Loucy (cell line): ENCODE data around the gene P2RX3.

Experiments
- H2AFZ ChIP-seq: fragments of 200-600 bp; sonication (generic); 2 replicates; pipeline ENCODE4 v1.6.0; 2016; ENCODE audit warnings: antibody characterized with exemption, mild to moderate bottlenecking, low read length, moderate library complexity
- H3F3A ChIP-seq: fragments of 200-600 bp; 2 replicates; pipeline ENCODE4 v1.6.0; 2016; ENCODE audit warnings: antibody characterized with exemption, low read depth, mild to moderate bottlenecking
- H3K27me3 ChIP-seq: fragments of 200-600 bp; sonication (generic); 2 replicates; pipeline ENCODE4 v1.6.1; 2014; ENCODE audit warnings: low read length, mild to moderate bottlenecking; ENCODE audit not compliant: insufficient read depth, poor library complexity, severe bottlenecking
- H3K36me3 ChIP-seq: fragments of 200-600 bp; sonication (generic); 2 replicates; pipeline ENCODE4 v1.6.1; 2016; ENCODE audit warnings: low read length; ENCODE audit not compliant: insufficient read depth
- H3K4me1 ChIP-seq: fragments of 200-600 bp; sonication (generic); 2 replicates; pipeline ENCODE4 v1.5.1; 2014; ENCODE audit warnings: low read length, mild to moderate bottlenecking; ENCODE audit not compliant: insufficient read depth, poor library complexity, severe bottlenecking
- H3K4me2 ChIP-seq: fragments of 200-600 bp; sonication (generic); 2 replicates; pipeline ENCODE4 v1.6.0; 2014; ENCODE audit warnings: antibody characterized with exemption, low read length, low read depth, mild to moderate bottlenecking; ENCODE audit not compliant: poor library complexity, severe bottlenecking
- H3K4me3 ChIP-seq: fragments of 200-600 bp; sonication (generic); 2 replicates; pipeline ENCODE4 v1.5.1; 2014; ENCODE audit warnings: low read length, mild to moderate bottlenecking, mixed read lengths; ENCODE audit not compliant: poor library complexity, severe bottlenecking
- H3K79me2 ChIP-seq: fragments of 200-600 bp; sonication (generic); 2 replicates; pipeline ENCODE4 v1.6.1; 2014; ENCODE audit warnings: low read length; ENCODE audit not compliant: insufficient read depth
- H3K9ac ChIP-seq: fragments of 200-600 bp; sonication (generic); 2 replicates; pipeline ENCODE4 v1.6.0; 2014; ENCODE audit warnings: mild to moderate bottlenecking, low read depth, low read length, moderate library complexity; ENCODE audit not compliant: poor library complexity, severe bottlenecking
- H3K9me2 ChIP-seq: fragments of 200-600 bp; sonication (generic); replicated peaks from 2 replicates; pipeline ENCODE4 v1.6.1; 2016; ENCODE audit warnings: low read depth, low read length, mixed read lengths
- H3K9me3 ChIP-seq: fragments of 200-600 bp; sonication (generic); 2 replicates; pipeline ENCODE4 v1.6.1; 2014; ENCODE audit warnings: mild to moderate bottlenecking, antibody characterized with exemption, low read length, low read depth; ENCODE audit not compliant: insufficient read depth
- H4K20me1 ChIP-seq: fragments of 200-600 bp; sonication (generic); 2 replicates; pipeline ENCODE4 v1.6.0; 2014; ENCODE audit warnings: antibody characterized with exemption, low read length, mild to moderate bottlenecking; ENCODE audit not compliant: insufficient read depth, poor library complexity, severe bottlenecking
- CTCF ChIP-seq: fragments of 200-600 bp; sonication (generic); conservative IDR thresholded peaks from 2 replicates; pipeline ENCODE4 v1.5.1; 2014; ENCODE audit warnings: mild to moderate bottlenecking, antibody characterized with exemption, low read length
- EZH2phosphoT487 ChIP-seq: fragments of 200-600 bp; IDR thresholded peaks from 2 replicates; pipeline ENCODE4 v1.6.1; 2018; ENCODE audit warnings: antibody characterized with exemption, mild to moderate bottlenecking, moderate library complexity, borderline replicate concordance

Gene P2RX3

DNA sequence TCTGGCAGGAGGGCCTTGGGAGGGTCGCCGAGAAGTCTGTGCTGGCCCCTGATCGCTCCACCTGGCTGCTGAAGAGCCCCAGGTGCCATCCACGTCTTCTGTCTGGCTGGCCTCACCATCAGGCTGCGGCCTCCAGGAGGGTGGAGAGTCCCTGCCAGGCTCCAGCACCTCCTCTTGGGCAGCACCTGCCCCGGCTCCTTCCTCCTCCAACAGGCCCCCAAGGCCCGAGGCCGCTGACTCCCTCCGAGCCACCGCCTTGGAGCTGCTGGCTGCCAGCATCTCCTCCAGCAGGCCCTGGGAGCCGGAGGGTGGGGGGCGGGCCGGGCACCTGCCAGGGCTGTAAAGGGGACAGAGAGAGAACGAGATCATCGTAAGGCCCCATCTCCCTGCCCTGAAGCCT is 35.7 kb upstream of the P2RX3 start:
- Histone ChIP-seq H3F3A (no peaks in the 10 kb centered on the region), H3K36me3 (peaks cover 4% of the 10 kb centered on the region; the same call in 1 of the 2 replicates)
- no peak for TF ChIP-seq CTCF
- no peak for TF ChIP-seq EZH2phosphoT487

DNA sequence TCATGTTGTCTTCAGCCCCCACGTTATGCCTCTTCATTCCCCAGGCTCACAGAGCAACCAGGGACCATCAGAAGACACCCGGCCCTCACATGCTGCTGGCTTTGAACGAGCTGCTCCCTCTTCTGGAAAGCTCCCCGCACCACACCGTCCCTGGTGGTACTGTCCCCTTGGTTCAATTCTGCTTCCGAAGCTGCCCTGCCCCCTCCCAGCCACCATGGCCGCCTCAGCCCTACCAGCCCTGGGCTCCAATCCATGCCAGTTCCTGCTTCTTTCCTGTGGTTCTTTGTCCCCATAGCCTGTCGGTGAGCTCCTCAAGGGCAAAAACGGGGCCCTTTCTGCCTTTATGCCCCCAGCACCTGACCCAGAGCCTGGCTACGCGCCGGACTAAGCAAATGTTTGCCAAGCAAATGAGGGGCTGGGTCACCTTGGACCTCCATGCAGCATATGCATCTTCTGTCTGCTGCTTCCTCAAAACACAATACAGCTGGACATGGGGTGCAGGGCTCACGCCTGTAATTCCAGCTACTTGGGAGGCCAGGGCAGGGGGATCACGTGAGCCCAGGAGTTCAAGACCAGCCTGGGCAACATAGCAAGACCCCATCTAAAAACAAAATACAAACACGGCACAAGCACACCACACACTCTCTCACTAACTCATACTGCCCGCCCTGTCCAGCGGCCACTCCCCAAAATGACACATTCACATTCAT is 34.7 kb upstream of the P2RX3 start:
- Histone ChIP-seq H3F3A (no peaks in the 10 kb centered on the region), H3K9ac (no peak overlapping the region), H3K4me2 (no peak overlapping the region), H3K4me1 (no peaks in the 10 kb centered on the region), H3K9me3 (no peaks in the 10 kb centered on the region), H4K20me1 (no peaks in the 10 kb centered on the region), H2AFZ (no peak overlapping the region), H3K79me2 (no peaks in the 10 kb centered on the region), H3K27me3 (no peaks in the 10 kb centered on the region), H3K36me3 (peaks cover 4% of the 10 kb centered on the region; the same call in 1 of the 2 replicates), H3K9me2 (no peaks in the 10 kb centered on the region), H3K4me3 (no peak overlapping the region)
- TF ChIP-seq EZH2phosphoT487 (no peak), CTCF (no peak)

More for the DNA sequence above, 35.7 kb upstream of the P2RX3 start:
- H3K9me2 ChIP-seq, result no peaks in the 10 kb centered on the region
- no peaks in the 10 kb centered on the region for H4K20me1 ChIP-seq
- H3K4me2 ChIP-seq, result no peak overlapping the region
- H3K79me2 ChIP-seq, result no peaks in the 10 kb centered on the region
- H3K4me3 ChIP-seq, result no peak overlapping the region
- no peaks in the 10 kb centered on the region for H3K4me1 ChIP-seq
- H2AFZ ChIP-seq, result no peak overlapping the region
- no peak overlapping the region for H3K9ac ChIP-seq
- H3K9me3 ChIP-seq, result no peaks in the 10 kb centered on the region; the same call in 1 of the 2 replicates
- no peaks in the 10 kb centered on the region for H3K27me3 ChIP-seq

GRCh38 chr11:57303990-57304579 is 34.1 kb upstream of the P2RX3 start:
- no peak overlapping the region for H2AFZ ChIP-seq
- H3K9me3 ChIP-seq, result no peaks in the 10 kb centered on the region
- H3K36me3 ChIP-seq, result peaks cover 1% of the 10 kb centered on the region; the same call in 1 of the 2 replicates
- no peaks in the 10 kb centered on the region for H3K27me3 ChIP-seq
- no peaks in the 10 kb centered on the region for H3F3A ChIP-seq
- no peaks in the 10 kb centered on the region for H3K9me2 ChIP-seq
- TF ChIP-seq CTCF (no peak), EZH2phosphoT487 (no peak)
- no peaks in the 10 kb centered on the region for H3K4me1 ChIP-seq
- H3K9ac ChIP-seq, result no peak overlapping the region
- H3K4me3 ChIP-seq, result no peak overlapping the region
- H3K4me2 ChIP-seq, result no peak overlapping the region
- no peaks in the 10 kb centered on the region for H4K20me1 ChIP-seq
- no peaks in the 10 kb centered on the region for H3K79me2 ChIP-seq
